DMS53 (cell line): ENCODE measurements around the gene QPCTL.

Experiments
- DNase-seq: peaks from one replicate; lab custom pipeline; 2025; lab: John Stamatoyannopoulos, UW

The QPCTL gene

GRCh38 chr19:45692187-45693105 lies at the start of gene QPCTL:
QPCTL (plus strand) TSS chr19:45692666; CDS start chr19:45692704, 38 bp downstream.
- peak; percentile 100 for DNase-seq

GRCh38 chr19:45643024-45643926 lies 49.2 kb upstream of the QPCTL start:
- peak; percentile 85 for DNase-seq

DNA sequence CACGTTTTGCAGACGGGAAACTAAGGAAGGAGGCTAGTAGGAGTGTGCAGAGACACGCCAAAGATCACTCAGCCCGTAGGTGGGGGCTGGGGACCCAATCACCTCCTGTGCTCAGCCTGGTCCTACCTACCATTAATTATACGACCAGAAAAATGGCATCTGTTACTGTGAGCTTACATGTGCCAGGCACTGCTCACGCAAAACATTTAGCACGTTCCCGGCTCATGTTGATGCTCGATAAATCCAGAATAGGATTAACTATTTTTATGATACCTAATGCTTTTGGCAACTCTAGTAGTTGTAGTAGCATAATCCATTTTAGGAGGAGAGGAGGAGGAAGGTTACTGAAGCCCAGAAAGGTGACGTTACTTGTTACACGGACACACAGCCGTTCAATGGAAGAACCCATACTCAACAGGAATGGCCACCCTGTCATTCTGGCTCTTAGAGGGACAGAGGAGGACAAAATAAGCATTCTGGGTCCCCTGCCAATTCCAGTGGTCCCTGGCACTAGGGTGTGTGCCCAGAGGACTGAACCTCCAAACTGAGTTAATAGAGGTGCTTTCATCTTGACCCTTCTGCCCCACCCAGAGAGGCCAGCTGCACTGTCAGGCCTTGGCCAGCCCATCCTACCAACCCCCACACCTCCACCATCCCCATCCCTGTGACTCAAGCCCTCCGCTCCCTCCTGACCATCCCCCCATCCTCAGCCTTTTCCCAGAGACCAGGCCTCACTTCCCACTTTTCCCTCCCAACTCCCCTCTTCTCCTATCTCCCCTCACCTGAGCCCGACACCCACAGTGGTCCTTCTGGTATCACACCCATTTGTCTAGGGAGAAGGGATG lies 48.3 kb upstream of the QPCTL start:
- peak; percentile 57 for DNase-seq

GRCh38 chr19:45645068-45645630 lies 47.3 kb upstream of the QPCTL start:
- peak; percentile 77 for DNase-seq

GRCh38 chr19:45645631-45646344 lies 46.7 kb upstream of the QPCTL start:
- peak; percentile 91 for DNase-seq

DNA sequence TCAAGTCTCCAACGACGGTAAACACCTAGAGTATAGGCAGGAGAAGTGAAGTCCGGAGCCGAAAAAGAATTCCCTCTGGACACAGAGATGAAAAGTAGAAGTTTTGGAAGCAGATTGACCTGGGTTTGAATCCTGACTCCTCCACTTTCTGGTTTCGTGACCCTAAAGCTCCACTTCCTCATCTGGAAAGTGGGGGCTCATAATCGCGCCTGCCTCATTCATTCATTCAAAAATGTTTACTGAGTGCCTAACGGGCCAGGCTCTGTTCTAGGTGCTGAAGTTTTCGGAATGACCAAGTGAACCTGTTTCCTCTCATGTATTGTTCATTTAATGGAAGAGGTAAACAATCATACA lies 46.1 kb upstream of the QPCTL start:
- DNase-seq: no peak

DNA sequence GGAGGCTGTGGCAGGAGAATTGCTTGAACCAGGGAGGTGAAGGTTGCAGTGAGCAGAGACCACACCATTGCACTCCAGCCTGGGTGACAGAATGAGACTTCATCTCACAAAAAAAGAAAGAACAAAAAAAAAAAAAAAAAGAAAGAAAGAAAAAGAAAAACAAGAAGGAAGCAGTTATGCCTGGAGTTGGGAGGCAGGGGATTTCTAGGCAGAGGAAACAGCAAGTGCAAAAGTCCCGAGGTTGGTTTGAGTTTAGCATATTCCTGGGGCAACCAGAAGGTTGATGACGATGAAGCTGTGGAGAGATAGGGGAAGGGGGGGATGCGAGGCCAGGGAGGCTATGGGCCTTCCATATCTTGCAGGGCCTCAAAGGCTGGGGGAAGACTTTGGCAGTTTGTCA lies 41.7 kb upstream of the QPCTL start:
- DNase-seq: no peak

- DNase-seq: no peak
Observed at GRCh38 chr19:45653634-45654033, 38.8 kb upstream of the QPCTL start.

GRCh38 chr19:45655073-45655472 lies 37.4 kb upstream of the QPCTL start:
- no peak for DNase-seq

- DNase-seq: peak; percentile 68
Observed at GRCh38 chr19:45657520-45658167, 34.8 kb upstream of the QPCTL start.

DNA sequence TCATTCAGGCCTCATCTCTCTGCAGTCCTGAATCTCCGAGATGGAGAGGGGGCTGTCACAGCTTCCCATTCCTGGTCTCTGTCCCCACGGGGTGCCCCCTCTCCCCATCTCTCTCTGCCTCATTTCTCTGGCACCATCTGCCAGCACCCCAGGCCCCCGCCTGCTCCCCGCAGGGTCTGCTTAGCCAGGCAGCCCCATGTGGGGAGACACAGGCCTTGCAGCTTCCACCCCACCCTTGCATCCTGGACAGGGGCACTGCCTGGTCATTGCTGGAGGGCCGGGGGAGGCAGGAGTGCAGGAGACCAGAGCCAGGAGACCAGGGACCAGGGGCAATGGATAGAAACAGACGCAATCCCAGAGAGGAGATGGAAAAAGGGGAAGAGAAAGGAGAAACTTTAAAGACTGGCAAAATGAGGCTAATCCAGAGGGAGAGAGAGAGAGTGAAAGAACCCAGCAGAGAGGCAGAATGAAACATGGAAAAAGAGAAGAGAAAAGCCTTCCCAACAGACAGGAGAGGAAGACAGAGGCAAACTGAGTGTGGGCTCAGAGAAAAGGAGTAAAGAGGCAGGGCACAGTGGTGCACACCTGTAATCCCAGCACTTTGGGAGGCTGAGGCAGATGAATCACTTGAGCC lies 33.3 kb upstream of the QPCTL start:
- DNase-seq: no peak

DNA sequence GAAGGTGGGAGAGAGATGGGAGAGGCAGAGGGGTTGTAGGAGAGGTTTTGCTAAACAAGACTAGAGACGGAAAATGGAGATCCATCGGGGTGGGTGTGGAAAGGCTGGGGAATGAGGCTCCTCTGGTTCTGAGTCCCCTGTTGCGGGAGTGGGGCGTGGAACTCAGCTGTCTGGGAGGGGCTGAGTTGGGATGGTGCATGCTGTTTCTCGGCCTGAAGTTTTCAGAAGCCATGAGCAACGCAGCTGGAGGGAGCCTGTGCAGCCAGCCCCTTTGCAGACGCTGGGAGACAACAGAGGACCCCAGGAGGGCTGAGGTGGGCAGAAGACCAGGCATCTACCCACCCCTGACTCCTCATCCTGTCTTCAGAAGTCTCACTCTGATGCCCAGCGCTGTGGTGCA lies 31.8 kb upstream of the QPCTL start:
- DNase-seq: no peak

GRCh38 chr19:45663800-45664199 lies 28.7 kb upstream of the QPCTL start:
- DNase-seq: no peak

DNA sequence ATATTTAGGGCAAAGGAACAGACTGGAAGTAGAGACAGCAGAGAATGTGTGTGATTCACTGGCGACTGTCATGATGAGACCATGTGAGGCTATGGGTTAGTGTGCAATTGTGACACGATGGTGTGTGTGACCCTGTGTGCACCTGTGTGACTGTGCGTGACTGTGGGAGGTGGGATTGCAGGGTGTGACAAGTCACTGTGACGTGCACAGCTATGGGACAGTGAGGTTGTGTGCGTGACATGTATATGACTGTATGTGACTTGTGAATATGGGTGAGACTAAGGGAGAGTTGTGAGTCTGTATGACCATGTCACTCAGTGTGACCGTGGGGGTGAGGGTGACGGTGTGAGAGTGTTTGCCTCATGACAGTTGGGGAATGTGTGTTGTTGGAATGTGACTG lies 27.9 kb upstream of the QPCTL start:
- no peak for DNase-seq

DNA sequence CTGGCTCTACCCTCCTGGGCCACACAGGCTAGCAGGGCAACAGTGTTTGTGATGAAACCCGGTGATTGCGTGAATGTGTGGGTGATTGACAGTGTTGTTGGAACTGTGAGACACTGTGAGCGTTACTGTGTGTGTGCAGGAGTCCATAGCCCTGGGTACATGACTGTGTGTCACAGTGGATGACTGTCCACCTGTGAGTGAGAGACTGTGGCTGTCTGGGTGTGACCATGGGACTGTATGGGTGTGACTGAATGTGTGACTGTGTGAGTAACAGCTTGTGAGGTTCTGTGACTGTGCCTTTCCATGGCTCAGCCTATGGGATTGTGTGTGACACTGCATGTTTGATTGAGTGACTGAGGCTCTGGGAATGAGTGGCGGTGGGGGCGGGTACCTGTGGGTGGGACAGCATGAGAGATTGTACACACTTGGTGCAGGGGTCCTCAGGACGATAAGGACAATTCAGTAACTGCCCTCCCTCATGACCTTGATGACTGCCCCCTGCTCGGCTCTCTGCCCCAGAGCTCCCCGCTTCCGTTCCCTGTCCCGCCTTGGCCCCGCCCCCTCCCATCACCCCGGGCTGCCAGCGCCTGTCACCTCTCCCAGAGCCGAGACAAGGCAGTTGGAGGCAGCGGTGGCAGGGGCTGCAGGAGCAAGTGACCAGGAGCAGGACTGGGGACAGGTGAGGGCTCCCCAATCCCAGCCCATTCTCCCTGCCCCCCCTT lies 24.7 kb upstream of the QPCTL start, which contains the start of gene GIPR:
Gene GIPR, plus strand, starts transcription at position 602 of the 722 bp plus-strand sequence. CDS start 1,300 bp downstream, outside the sequence.
- peak; percentile 84 for DNase-seq

GRCh38 chr19:45668342-45668871 lies 24.1 kb upstream of the QPCTL start:
- DNase-seq: peak; percentile 71

GRCh38 chr19:45670670-45671453 lies 21.6 kb upstream of the QPCTL start:
- DNase-seq: peak; percentile 54

- peak; percentile 78 for DNase-seq
Observed at GRCh38 chr19:45674946-45675345, 17.5 kb upstream of the QPCTL start.
